ENCODE data around the gene CCDC137.

Gene CCDC137

GRCh38 chr17:81717766-81718089 lies 51.2 kb downstream of the CCDC137 start:
- no peak for DNase-seq

GRCh38 chr17:81719410-81720266 lies 53.1 kb downstream of the CCDC137 start:
- no peak for DNase-seq

- no peak for DNase-seq
Measured at GRCh38 chr17:81720267-81721071, 53.9 kb downstream of the CCDC137 start.

- DNase-seq: no peak
Measured at GRCh38 chr17:81722184-81723120, 55.9 kb downstream of the CCDC137 start.
